HL-60/S4 treated with phorbol 12-myristate 13-acetate at 8.2 ng/mL for 4 days and 3 days (cell line): ENCODE results near the gene GRPEL1.

Experiments
- in situ Hi-C: fragments of 300-500 bp; cut with MboI; formaldehyde crosslinking; loops from 2 replicates; pipeline ENCODE4 v1.15.0; 2022; ENCODE audit warnings: low sequenced_read_pairs

GRPEL1 gene

DNA sequence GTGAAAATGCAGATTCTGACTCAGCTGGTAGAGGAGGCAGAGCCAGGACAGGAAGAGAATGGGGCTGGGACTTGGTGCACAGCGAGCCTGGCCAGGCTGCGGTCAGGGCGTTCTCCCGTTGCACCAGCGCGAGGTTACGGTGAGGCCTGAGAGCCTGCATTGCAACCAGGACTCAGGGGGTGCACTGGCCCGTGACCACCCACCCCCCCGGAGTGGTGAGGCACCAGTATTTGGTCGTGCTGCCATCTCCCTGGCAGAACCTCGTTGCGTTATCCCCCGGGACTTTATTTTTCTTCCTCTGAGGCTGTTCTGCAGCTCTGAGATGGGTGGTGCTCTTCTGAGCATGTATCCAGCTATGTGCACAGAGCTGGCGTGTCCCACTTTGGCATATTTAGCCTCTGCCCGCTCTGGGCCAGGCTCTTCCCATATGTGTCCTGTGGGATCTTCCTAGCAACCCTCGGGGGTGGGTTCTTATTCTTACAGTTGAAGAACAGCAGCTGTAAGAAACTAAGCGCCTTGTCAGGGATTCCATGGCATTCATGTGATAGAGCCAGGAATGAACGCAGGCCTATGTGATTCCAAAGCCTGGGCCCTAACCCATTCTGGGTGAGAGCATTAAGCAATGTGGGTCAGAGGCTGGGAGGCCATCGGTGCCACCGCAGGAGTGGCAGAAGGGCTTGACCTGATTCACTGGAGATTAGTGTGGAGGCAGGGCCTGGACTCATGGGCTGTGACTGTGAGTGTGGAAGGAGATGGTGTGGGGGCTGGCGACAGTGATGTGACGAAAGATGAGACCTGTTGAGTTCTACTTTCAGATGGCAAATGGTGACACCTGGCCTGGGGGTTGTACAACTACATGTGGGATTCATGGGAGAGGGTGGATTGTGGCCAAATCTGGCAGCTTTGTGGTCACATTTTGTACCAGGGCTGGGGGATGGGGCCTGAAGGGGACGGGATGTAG lies 21.6 kb downstream of the GRPEL1 start:
- in situ Hi-C loops, result no loop called here

DNA sequence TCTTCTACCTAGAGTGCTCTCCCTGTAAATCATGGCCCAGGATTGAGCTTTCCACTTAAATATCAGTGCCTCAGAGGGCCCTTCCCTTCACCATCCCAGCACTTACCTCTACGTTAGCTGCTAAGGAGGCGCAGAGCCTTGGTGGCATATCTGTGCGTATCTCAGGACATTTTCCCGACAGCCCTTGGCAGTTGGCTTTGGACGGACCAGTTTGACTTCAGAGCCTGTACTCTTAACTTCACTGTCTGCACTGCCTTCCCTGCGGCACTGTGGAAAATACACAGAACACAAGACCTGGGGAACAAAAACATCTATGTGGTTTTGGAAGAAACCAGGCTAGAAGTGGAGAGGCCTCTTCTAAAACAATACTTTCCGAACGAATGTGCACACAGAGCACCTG lies 22.3 kb downstream of the GRPEL1 start:
- in situ Hi-C loops, result no loop called here

DNA sequence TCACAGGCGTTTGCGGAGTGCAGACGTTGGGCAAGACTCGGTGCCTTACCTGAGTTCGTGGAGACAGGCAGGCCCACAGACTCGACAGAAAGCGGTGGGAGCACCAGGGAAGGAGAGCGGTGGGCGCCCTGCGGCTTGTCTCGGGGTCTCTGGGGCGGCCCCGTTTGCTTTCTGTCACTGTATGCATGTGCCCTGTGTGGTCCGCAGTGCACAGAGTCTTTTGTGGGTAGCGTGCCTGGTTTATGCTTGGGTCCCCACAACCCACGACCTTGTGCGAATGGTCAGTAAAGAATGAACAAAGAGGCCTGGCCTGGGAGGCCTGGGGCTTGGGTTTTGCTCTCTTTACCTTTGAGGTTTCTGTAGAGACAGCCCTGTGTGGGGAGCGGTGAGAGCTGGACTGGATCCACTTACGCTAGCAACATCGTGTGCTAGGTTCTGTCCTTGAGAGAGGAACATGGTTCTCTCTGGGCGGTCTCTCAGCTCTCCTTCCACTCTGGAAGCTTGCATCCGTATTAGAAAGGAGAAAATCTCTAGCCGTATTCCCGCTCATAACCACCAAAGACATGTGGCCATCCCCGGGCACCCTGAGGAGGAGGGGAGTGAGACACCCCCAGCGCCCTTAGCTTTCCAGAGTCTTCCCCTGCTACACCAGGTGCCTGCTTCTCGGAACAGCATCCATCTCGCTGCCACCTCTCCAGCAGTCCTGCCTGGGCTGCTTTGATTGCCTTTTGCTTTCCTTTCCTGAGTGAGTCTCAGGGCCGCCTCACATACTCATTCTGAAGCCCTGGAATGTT lies 23.5 kb downstream of the GRPEL1 start:
- in situ Hi-C loops, result no loop called here

DNA sequence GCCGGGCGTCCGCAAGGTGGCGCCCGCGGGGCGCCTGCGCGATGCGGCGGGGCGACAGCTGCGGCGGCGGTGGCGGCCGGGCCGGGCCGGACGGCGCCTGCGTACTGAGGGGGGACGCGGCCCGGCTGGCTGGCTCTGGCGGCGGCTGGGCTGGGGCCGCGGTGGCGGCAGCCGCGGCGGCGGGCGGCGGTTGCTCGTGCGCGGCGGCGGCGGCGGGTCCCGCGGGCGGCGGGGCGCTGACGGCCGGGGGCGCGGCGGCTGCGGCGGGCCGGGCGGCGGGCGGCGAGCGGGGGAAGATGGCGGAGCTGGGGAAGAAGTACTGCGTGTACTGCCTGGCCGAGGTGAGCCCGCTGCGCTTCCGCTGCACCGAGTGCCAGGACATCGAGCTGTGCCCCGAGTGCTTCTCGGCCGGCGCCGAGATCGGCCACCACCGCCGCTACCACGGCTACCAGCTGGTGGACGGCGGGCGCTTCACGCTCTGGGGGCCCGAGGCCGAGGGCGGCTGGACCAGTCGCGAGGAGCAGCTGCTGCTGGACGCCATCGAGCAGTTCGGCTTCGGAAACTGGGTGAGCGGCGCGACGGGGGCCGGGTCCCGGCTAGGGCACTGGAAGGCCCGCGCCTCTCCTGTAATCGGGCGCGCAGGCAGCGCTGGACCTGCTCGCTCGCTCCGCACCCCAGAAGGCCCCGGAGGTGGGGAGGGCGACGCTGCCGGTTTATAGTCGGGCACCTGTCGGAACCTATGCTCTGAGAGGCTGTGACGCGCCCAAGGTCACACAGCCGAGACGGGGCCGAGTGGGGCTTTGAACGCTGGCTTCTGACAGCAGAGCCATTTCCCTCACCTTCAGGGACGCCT lies 24.4 kb downstream of the GRPEL1 start, which contains the start of gene TADA2B:
TADA2B (plus strand) TSS at position 89 of the 853 bp plus-strand sequence; CDS start at position 297, 208 bp downstream.
- in situ Hi-C loops, result no loop called here

DNA sequence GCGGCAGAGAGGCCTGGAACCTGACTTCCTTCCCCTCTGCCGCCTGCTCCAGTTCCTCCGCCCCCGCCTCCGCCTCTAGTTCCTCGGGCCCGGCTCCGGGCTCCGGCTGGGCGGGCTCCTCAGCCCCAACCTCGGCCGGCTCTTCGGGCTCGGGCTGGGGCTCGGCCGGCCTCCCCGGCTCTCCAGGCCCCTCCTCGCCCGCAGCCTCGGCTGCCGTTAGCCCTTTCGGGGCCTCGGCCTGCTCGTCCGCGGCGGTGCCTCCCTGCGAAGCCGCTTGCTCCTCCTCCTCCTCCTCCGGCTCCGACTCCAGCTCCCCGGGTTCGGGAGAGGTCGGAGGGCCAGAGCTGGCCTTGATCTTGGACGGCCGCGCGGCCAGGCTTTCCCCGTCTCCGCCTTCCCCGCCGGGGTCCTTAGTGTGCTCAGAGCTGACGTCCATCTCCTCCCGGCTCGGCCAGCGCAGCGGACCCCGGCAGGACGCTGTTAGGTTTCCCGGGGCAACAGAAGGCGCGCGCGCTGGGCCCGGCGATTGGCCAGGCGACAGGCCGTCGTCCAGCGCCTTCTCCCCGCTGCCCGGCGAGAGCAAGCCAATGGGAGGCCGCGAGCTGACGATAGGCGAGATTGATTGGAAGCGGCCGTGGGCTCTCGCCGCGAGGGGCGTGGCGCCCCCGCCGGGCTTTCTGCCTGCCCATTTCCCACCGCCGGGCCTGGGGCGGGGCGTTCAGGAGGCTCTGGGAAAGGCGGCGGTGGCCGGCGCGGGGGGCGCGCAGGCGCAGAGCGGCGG lies 25.2 kb downstream of the GRPEL1 start:
- in situ Hi-C loops, result no loop called here

DNA sequence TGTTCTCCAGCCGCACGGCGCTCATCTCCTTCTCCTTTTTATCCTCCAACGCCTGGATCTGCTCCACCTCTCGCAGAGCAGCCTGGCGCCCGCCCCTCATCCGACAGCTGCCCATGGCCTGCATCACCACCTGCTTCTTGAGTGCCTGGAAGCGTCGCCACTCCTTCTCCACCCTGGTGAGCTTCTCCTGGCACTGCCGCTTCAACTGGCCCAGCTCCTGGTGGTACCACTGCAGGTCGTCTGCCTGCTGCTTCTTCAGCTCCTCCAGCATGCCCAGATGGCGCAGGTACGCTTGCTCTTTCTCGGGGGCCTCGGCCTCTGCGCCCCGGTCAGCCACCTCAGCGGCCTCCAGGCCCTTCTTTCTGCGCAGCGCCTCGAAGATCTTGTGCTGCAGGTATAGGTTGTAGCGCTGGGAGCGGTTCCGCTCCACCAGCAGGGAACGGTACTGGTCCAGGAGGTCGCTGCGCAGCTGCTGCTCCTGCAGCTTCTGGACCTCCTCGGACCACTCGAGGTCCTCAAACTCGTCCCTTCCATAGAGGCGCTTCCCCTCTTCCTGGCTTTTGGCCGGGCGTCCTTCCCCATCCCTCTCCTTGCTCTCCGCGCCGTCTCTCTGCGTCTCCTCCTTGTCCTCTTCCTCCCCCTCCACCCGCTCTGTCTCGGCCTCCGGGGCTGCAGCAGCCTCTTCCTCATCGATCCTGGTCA lies 25.9 kb downstream of the GRPEL1 start:
- in situ Hi-C loops, result no loop called here

DNA sequence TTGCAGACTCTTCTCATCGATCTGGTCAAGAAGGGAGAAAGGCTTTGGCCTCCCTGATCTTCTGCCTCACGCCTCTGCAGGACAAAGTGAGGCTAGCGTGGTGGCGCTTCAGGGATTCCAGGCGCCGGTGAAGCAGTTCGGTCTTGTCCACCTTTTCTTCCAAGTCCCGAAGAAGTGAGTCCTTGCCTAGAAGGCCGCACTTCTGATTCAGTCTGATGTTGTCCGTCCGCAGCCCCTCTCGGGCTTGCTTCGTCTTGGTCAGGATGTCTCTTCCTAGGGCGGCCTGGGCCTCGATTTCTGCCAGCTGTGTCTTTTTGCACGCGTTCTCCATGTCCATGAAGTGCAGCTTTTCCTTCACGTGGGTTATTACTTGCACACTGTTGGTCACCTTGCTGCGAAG lies 26.6 kb downstream of the GRPEL1 start:
- in situ Hi-C loops, result no loop called here

DNA sequence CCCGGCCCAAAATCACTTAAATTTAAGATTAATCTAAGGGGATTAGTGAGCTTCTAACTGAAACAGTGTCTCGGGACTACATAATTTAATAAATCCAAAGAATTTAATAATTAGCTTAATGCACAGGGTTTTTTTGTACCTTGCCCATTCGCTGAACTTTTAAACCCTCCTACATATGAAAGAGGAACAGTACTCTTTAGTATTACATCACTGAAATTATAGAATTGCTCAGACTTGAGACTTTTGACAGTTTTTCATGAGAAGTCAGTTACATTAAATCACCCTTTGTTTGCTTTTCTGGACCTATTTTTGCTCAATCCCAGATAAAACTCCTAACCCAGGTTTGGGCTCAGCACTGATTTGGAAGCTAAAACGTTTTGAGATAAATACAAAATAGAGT lies 27.1 kb downstream of the GRPEL1 start:
- in situ Hi-C loops, result no loop called here

DNA sequence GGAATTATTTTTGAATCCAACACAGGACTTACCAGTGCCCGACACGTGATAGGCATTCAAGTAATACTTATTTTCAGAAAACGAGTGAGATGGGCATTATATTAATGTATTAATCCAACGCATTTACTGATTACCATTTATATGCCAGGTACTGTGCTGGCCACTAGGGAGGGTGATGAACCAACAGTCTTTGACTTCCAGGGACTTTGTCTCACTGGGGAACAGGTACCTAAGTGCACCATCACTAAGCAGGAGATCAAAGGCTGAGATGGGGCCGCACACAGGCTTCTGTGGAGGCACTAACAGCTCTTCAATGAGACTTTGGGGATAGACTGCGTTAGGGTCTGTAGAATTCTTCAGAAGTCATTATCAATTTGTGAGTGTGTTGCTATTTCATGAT lies 30.4 kb downstream of the GRPEL1 start:
- in situ Hi-C loops, result no loop called here

DNA sequence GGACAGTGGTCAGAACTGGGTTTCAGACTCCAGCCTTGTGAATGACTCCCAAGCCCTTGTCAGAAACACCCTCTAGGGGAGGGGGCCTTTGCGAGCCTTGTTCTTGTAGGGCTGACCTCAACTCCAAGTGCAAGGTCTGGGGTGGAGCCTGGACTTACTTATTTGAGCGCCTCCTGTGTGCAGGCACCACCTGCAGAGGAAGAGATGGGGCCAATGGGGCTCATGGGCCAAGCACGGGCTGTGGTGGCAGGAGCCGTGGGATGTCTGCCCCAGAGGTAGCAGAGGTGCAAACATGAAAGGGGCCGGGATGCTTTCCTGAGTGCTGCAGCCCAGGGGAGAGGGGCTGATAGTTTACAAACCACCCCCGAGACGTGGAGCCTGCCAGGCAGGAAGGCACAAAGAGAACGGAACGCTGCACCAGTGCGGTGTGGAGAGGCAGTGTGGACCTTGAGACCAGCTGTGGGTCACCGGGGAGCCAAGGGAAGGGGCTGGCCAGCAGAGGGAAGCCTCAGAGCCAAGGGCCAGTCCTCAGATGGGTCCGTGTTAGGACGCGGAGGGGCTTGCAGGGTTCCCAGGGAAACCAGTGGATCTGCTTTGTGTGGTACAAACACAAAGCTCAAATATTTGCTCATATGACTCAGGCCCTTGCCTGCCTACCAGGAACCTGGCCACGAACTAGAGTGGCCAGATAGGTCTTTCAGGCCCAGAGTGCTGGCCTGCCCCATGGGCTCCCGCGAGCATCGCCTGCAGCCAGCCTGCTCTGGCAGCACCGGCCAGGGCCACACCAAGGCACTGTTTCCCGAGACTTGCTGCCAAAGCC lies 33.4 kb downstream of the GRPEL1 start:
- in situ Hi-C loops, result no loop called here

DNA sequence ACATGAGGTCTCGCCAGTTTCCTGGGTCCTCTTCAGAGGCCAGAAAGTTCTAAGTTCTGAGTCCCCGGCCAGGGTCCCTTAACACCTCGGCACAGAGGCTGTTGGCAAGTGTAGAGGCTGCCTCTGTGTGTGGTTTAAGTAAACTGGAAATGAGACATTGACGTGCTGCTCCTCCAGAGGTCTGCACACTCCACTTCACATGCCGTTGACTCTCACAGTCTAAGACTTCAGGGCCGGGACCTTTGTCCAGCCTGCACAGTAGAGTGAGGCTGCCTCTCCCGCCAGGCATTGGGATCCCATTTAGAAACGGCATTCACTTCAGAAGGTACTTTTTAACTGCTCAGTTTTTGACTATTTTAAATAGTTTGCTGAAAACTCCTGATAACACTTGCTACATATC lies 35.3 kb downstream of the GRPEL1 start:
- in situ Hi-C loops, result no loop called here

DNA sequence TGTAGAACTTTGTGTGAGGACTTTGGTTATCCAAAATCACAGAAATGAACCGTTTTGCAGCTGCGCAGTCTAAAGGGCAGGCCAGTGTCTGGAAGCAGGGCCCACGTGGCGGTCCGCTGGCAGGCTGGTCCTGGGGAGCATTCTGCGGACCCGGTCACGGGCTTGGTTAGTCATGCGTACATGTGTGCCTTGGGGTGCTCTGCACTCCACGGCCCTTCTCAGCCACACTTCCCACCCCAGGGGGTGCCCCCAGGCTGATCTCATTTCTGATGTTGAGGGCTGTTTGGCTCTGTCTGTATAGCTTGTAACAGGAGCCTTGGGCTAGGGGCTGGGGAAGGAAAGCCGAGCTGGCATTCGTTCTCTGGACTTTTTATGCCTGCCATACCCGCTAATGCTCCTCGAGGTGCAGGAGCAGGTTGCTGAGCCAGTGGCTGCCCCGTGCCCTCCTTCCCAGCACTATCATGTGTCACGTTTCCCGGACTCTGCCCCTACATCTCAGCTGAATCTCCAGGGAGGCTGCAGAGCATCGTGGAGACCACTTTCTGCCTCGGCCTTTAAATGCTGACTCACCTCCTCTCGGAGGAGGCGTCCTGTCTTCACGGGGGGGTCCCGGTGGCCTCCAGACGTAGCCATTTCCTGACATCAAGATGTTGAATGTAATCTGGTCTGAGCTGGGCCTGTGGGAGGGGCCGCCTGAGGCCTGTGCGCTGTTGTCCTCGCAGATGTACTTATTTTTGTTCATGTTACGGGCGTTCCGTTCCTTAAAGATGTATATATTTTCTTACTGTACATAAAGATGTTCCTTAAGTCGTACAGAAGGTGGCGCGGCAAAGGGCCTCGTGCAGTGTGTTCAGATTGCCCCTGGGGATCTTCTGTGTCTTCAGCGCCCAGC lies 36.1 kb downstream of the GRPEL1 start:
- in situ Hi-C loops, result no loop called here

DNA sequence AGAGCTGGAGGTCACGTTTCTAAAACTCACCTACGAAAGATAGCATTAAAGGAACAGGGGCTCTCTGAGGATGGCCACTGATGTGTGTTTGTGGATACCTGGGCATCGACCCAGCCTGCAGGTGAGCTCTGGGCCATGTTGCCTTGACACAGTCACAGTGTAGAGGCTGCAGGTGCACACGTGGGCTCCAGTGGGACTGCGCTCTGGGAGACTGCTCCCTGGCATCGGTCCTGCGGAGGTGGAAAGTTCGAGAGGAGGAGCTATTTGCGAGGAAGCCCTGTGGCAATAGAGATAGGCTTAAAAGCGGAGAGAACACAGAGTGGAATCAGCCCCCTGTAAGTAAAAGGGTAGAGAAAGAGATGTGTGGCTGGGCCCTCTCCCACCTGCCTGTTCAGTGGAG lies 37.0 kb downstream of the GRPEL1 start:
- in situ Hi-C loops, result no loop called here

DNA sequence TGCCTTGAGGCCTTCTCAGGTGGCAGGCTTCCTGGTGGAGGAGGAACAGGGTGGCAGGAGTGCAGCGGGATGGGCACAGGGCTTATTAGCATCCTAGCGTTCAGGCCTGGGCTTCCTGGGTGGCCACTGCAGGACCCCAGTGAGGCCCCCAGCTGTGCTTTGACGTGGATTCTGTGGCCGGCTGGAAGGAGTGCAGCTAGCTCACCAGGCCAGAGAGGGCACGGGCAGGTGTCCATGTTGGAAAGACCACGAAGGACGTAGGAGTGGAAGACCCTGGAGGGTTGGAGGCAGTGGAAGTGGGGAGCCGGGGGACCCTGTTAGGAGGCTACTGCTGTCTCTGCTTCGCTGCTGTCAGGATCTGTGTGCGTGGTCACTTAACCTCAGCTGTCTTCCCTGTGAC lies 37.9 kb downstream of the GRPEL1 start:
- in situ Hi-C loops, result no loop called here

DNA sequence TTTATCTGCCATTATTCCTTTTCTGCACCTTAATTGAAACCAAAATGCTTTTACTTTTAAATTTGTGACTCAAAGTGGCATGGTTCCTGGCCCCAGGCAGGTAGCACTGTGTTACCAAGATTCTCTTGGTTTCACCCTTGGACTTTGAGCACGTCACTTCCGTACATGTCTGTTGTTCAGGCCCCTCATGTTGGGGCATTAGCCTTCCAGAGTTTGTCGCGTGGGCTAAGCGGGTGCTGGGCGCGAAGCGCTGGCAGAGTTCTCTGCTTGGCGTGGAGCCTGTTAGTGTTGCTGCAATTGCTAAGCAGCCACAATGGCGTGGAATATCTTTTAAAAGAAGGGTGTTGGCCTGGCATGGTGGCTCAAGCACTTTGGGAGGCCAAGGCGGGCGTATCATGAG lies 38.7 kb downstream of the GRPEL1 start:
- in situ Hi-C loops, result no loop called here

DNA sequence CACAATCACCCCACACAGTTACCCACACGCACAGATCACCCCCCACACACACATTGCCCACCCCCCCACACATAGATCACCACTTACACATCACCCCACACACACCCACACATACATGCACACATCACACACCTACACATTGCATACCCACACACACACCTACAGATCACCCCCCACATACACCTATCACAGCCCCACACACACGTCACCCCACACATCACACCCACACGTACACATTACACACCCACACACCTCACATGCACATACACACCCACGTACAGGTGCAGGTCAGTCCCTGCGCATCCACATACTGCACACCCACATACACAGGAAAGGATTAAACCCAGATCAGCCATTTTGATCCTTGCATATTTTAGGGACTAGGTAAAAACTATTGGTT lies 40.0 kb downstream of the GRPEL1 start:
- in situ Hi-C loops, result no loop called here

DNA sequence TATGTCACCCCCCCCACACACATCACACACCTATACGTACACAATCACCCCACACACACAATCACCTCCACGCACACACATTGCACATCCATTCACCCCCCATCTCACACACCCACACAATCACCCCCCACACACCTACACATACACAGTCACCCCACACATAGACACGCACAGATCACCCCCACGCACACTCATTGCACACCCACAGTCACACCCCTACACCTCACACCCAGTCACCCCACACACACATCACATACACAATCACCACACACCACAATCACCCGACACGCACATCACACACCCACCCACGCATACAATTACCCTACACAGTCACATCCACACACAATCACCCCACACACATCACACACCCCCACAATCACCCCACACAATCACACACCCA lies 40.6 kb downstream of the GRPEL1 start:
- in situ Hi-C loops, result no loop called here

DNA sequence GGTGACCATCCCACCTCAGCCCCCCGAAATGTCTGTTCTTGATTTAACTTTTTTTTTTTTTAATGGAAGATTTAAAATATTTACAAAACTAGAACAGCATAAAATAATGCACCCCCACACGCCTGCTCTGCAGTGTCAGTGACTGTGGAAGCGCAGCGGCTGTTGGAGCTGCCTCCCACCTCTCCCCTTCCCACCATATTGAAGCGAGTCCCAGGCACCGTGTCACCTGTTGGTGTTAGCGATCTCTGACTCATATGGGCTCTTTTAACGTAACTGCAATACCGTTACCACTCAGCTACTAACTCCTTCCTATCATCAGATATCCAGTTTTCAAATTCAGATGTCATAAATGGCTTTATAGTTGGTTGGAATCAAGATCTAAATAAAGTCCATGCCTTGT lies 41.8 kb downstream of the GRPEL1 start:
- in situ Hi-C loops, result no loop called here
